BE2C (cell line): ENCODE measurements around the gene MIPOL1.

Experiments
- DNase-seq: peaks from one replicate; pipeline ENCODE4 v3.0.0-alpha.2; 2020
- H3K27me3 ChIP-seq: fragments of 250-450 bp; sonication (Bioruptor Pico); 2 replicates; pipeline ENCODE4 v1.5.1; 2020; ENCODE audit warnings: mild to moderate bottlenecking
- H3K36me3 ChIP-seq: fragments of 250-450 bp; sonication (Bioruptor Pico); 2 replicates; pipeline ENCODE4 v1.5.1; 2020; ENCODE audit warnings: mild to moderate bottlenecking
- H3K4me1 ChIP-seq: fragments of 250-450 bp; sonication (Bioruptor Pico); 2 replicates; pipeline ENCODE4 v1.5.1; 2020
- H3K4me3 ChIP-seq: 2 replicates; pipeline ENCODE4 v1.5.1; 2011; ENCODE audit warnings: low read depth, low read length
- H3K9me3 ChIP-seq: fragments of 250-450 bp; sonication (Bioruptor Pico); 2 replicates; pipeline ENCODE4 v1.5.1; 2020
- CTCF ChIP-seq: IDR thresholded peaks from 2 replicates; pipeline ENCODE4 v1.5.1; 2012; ENCODE audit warnings: mild to moderate bottlenecking, low read depth, low read length

Gene MIPOL1

GRCh38 chr14:37594238-37594970, 396.7 kb downstream of the MIPOL1 start:
- DNase-seq, result peak; percentile 62

GRCh38 chr14:37594971-37595808, 397.5 kb downstream of the MIPOL1 start, which contains the start of the genes FOXA1 and TTC6:
FOXA1 (minus strand) TSS chr14:37595249; CDS start chr14:37594972, 277 bp downstream.
TTC6 (plus strand) TSS chr14:37595629; CDS start chr14:37622065, 26,436 bp downstream.
- DNase-seq, result peak; percentile 32
- Histone ChIP-seq H3K4me3 (no peak within 1 kb of the TSS), H3K9me3 (no peaks in the 10 kb centered on the region), H3K27me3 (peaks cover 99% of the 10 kb centered on the region), H3K4me1 (no peaks in the 10 kb centered on the region), H3K36me3 (no peaks in the 10 kb centered on the region)
- TF ChIP-seq CTCF, result no peak

More at GRCh38 chr14:37594238-37594970, 396.7 kb downstream of the MIPOL1 start:
- Histone ChIP-seq H3K36me3 (no peaks in the 10 kb centered on the region), H3K4me3 (no peak overlapping the region), H3K9me3 (no peaks in the 10 kb centered on the region), H3K27me3 (peaks cover 99% of the 10 kb centered on the region), H3K4me1 (no peaks in the 10 kb centered on the region)
- TF ChIP-seq CTCF, result peak; percentile 83

- Histone ChIP-seq H3K27me3 (peaks cover 99% of the 10 kb centered on the region), H3K36me3 (no peaks in the 10 kb centered on the region), H3K9me3 (no peaks in the 10 kb centered on the region), H3K4me1 (no peaks in the 10 kb centered on the region), H3K4me3 (no peak overlapping the region)
- TF ChIP-seq CTCF, result no peak
- peak; percentile 14 for DNase-seq
Measured at GRCh38 chr14:37595809-37596621, 398.3 kb downstream of the MIPOL1 start.

GRCh38 chr14:37596790-37597472, 399.2 kb downstream of the MIPOL1 start:
- Histone ChIP-seq H3K4me3 (no peak overlapping the region), H3K36me3 (no peaks in the 10 kb centered on the region), H3K27me3 (peaks cover 99% of the 10 kb centered on the region), H3K9me3 (no peaks in the 10 kb centered on the region), H3K4me1 (no peaks in the 10 kb centered on the region)
- TF ChIP-seq CTCF, result no peak
- no peak for DNase-seq

- H3K36me3 ChIP-seq, result no peaks in the 10 kb centered on the region
Measured at GRCh38 chr14:37597538-37597913, 399.8 kb downstream of the MIPOL1 start.

More at GRCh38 chr14:37597538-37597913, 399.8 kb downstream of the MIPOL1 start:
- DNase-seq, result no peak
- peak; percentile 23 for TF ChIP-seq CTCF
- Histone ChIP-seq H3K9me3 (no peaks in the 10 kb centered on the region), H3K4me3 (no peak overlapping the region), H3K4me1 (no peaks in the 10 kb centered on the region), H3K27me3 (peaks cover 99% of the 10 kb centered on the region)
